Heart left ventricle (tissue), 16 donors: Measurements from ENCODE around the gene MED1. TPM values are rescaled to one million over a fixed set of nuclear protein-coding genes. Genes with fewer than 3 reads are reported as not detected.

ENCODE experiments used
- ATAC-seq, 4 donors: fragments of 200-7000 bp; cut with Tn5 transposase; one replicate each; pipeline ENCODE4 v1.9.1; 2020 to 2022; ENCODE audit warnings: moderate library complexity in 4 of 4, mild to moderate bottlenecking in 3 of 4, moderate number of reproducible peaks in 1 of 4
- DNase-seq, 5 donors: peaks; one replicate each; pipeline ENCODE4 v3.0.0-alpha.2; 2020
- H3K27ac ChIP-seq, 12 donors: fragments of 200-600 bp; sonication (generic) in 4 of 12; one replicate each; pipeline versions ENCODE4 v1.5.0 to v1.8.0; 2016 to 2022; ENCODE audit warnings: mild to moderate bottlenecking in 2 of 12
- H3K27me3 ChIP-seq, 9 donors: fragments of 200-600 bp; sonication (generic) in 2 of 9; one replicate each; pipeline versions ENCODE4 v1.5.1 to v1.8.0; 2016 to 2022; ENCODE audit warnings: mild to moderate bottlenecking in 3 of 9
- H3K36me3 ChIP-seq, 9 donors: fragments of 200-600 bp; sonication (generic) in 2 of 9; one replicate each; pipeline versions ENCODE4 v1.5.0 to v1.8.0; 2018 to 2022; ENCODE audit warnings: mild to moderate bottlenecking in 2 of 9
- H3K4me1 ChIP-seq, 12 donors: fragments of 200-600 bp; sonication (generic) in 4 of 12; one replicate each; pipeline versions ENCODE4 v1.5.0 to v1.8.0; 2016 to 2022; ENCODE audit warnings: mild to moderate bottlenecking in 3 of 12
- H3K4me3 ChIP-seq, 12 donors: fragments of 200-600 bp; sonication (generic) in 4 of 12; one replicate each; pipeline versions ENCODE4 v1.5.0 to v1.8.0; 2017 to 2022; ENCODE audit warnings: mild to moderate bottlenecking in 9 of 12, moderate library complexity in 4 of 12
- H3K9me3 ChIP-seq, 12 donors: fragments of 200-600 bp; sonication (generic) in 4 of 12; one replicate each; pipeline versions ENCODE4 v1.5.0 to v1.8.0; 2016 to 2022; ENCODE audit warnings: mild to moderate bottlenecking in 1 of 12
- CTCF ChIP-seq, 12 donors: fragments of 200-600 bp; sonication (generic) in 4 of 12; IDR thresholded peaks; one replicate each; pipeline versions ENCODE4 v1.5.0 to v1.8.0; 2018 to 2022; ENCODE audit warnings: antibody characterized with exemption in 12 of 12, mild to moderate bottlenecking in 5 of 12
- POLR2A ChIP-seq, 2 donors: fragments of 450-650 bp; IDR thresholded peaks; one replicate each; pipeline ENCODE4 v1.6.1; 2017; ENCODE audit warnings: antibody characterized with exemption in 2 of 2, mild to moderate bottlenecking in 2 of 2, moderate library complexity in 2 of 2
- WGBS, 4 donors: extraction: QIAGEN DNeasy Blood & Tissue Kit in 2 of 4; methylation state at CpG; one replicate each; pipeline versions ENCODE4 v1.1.5 to v1.1.7; 2013 to 2018; 5-methylcytosine and 5-hydroxymethylcytosine counted together
- intact Hi-C, 10 donors: fragments of 100-400 bp; cut with DNase I; formaldehyde crosslinking; loops; one replicate each; pipeline versions ENCODE4 v1.11.1 to v1.14.2; 2022
- polyA plus RNA-seq, 2 donors: library from polyadenylated mRNA; stranded (reverse); fragments of 200-250 nt; gene quantifications; one replicate each; pipeline ENCODE4 v1.2.3, GENCODE V29; 2013
- total RNA-seq, 9 donors: library from RNA; depleted of rRNA in 2 of 9; stranded (reverse); fragments of >200 nt in 2 of 9; fragmentation: NEBNext Ultra II Directional in 3 of 9; extraction: Animal tissue kit (Norgen Biotek cat#: 25700) in 3 of 9; gene quantifications; one replicate each; pipeline versions ENCODE4 v1.1.0 to v1.2.4, GENCODE V29; 2016 to 2023
- donor health status: ischemic (EF 13 %, LVEDD 7.1; RV severe dilation, severe dysfunction).
- donor health status: healthy with polysubstance abuse.
- donor health status: DM: no; HTN: yes; CAD: no.
- donor health status: DM: no; HTN: no; CAD: no.
- donor health status: ischemic (EF 25% LVEDD 6.9; RV normal size, moderate dysfunction).
- donor health status: ischemic (EF 25% LVEDD 5.7; RV mildly dilated, moderate dysfunction).
- donor health status: healthy.
- donor health status: DM: yes; HTN: yes; CAD: no.
- donor health status: ischemic (EF 35%, LVEDD 5.7; RV mildly dilated, moderate dysfunction).
- donor health status: nonischemic (EF 11% LVEDD 7.7; RV severe dilation, severe dysfunction).
- donor health status: DM: yes; HTN: yes; CAD: no.
- donor health status: PGD.
- donor health status: ischemic (EF 29% LVEDD 5.4; RV normal size, mild dysfunction).
- donor health status: nonischemic (EF 23%, LVEDD 6.1; RV moderate dilation, normal function).

The MED1 gene
- total and polyA plus RNA-seq, 11 donors, result 7.2 to 29.4 (median 20.5) TPM

- WGBS, 4 donors, result 51 to 66% (median 54%) methylated on average over 1 of the region's 1 CpG
- TF ChIP-seq CTCF (IDR thresholded peaks at IDR 0.05) (no peak), POLR2A (IDR thresholded peaks at IDR 0.05) (no peak)
- H3K4me1 ChIP-seq, result peaks cover 0 to 38% (median 16%) of the 10 kb centered on the region in 12 donors
- no peak overlapping the region for H3K4me3 ChIP-seq
- peak overlapping the region in 3 of 12 donors; percentile 7 to 51 (median 27) for H3K27ac ChIP-seq
- intact Hi-C loops, result no loop called here
- ATAC-seq (no peak), DNase-seq (no peak)
- no peaks in the 10 kb centered on the region for H3K36me3 ChIP-seq
- H3K9me3 ChIP-seq, result no peaks in the 10 kb centered on the region
- H3K27me3 ChIP-seq, result no peaks in the 10 kb centered on the region
Measured at GRCh38 chr17:39359994-39360393, 91.1 kb downstream of the MED1 start.

GRCh38 chr17:39357986-39358385 is 93.1 kb downstream of the MED1 start:
- DNase-seq (no peak), ATAC-seq (no peak)
- no peak for TF ChIP-seq CTCF (IDR thresholded peaks at IDR 0.05)
- TF ChIP-seq POLR2A (IDR thresholded peaks at IDR 0.05), result no peak
- Histone ChIP-seq H3K27me3 (no peaks in the 10 kb centered on the region), H3K27ac (no peak overlapping the region), H3K4me1 (peaks cover 0 to 33% (median 14%) of the 10 kb centered on the region in 12 donors), H3K4me3 (no peak overlapping the region), H3K36me3 (no peaks in the 10 kb centered on the region), H3K9me3 (no peaks in the 10 kb centered on the region)
- intact Hi-C loops, result no loop called here
- WGBS, 4 donors, result 74 to 93% (median 81%) methylated on average over 3 of the region's 3 CpGs

GRCh38 chr17:39357488-39357887 is 93.6 kb downstream of the MED1 start:
- no peaks in the 10 kb centered on the region for H3K9me3 ChIP-seq
- WGBS, 4 donors, result 84 to 92% (median 88%) methylated on average over 8 of the region's 8 CpGs
- no peak for DNase-seq
- no peak for TF ChIP-seq POLR2A (IDR thresholded peaks at IDR 0.05)
- no peak for TF ChIP-seq CTCF (IDR thresholded peaks at IDR 0.05)
- H3K36me3 ChIP-seq, result no peaks in the 10 kb centered on the region
- no peak overlapping the region for H3K4me3 ChIP-seq
- H3K27me3 ChIP-seq, result no peaks in the 10 kb centered on the region
- intact Hi-C loops, result no loop called here
- peaks cover 0 to 38% (median 15%) of the 10 kb centered on the region in 12 donors for H3K4me1 ChIP-seq
- ATAC-seq, result no peak
- no peak overlapping the region for H3K27ac ChIP-seq

Other genes with a start within 250 kb of the MED1 start
- 1 to 10 TPM in 2 of 9 donors, under 1 TPM in 7; 0.16 to 3.6 (median 0.33) TPM for gene STAC2, start 225.3 kb downstream of the MED1 start, total RNA-seq
- gene STAC2, start 225.3 kb downstream of the MED1 start, polyA plus RNA-seq, result 1 to 10 TPM in 1 of 2 donors, under 1 TPM in 1; 0.76 to 5.3 TPM
- 10 to 100 TPM in 8 of 9 donors, 1 to 10 TPM in 1; 9.7 to 21.9 (median 15.3) TPM for gene FBXL20, start 49.6 kb downstream of the MED1 start, total RNA-seq
- gene FBXL20, start 49.6 kb downstream of the MED1 start, polyA plus RNA-seq, result 1 to 10 TPM; 3.1 to 3.9 TPM
- gene CDK12, start 10.2 kb upstream of the MED1 start, total RNA-seq, result 10 to 100 TPM; 15.8 to 34.3 (median 23.1) TPM
- gene CDK12, start 10.2 kb upstream of the MED1 start, polyA plus RNA-seq, result 10 to 100 TPM in 1 of 2 donors, 1 to 10 TPM in 1; 7.0 to 12.6 TPM
- gene NEUROD2, start 156.7 kb upstream of the MED1 start, total RNA-seq, result not detected
- gene NEUROD2, start 156.7 kb upstream of the MED1 start, polyA plus RNA-seq, result not detected
- gene PPP1R1B, start 175.7 kb upstream of the MED1 start, total RNA-seq, result 1 to 10 TPM in 4 of 9 donors, under 1 TPM in 4, not detected in 1; 0.54 to 5.8 (median 0.88) TPM
- gene PPP1R1B, start 175.7 kb upstream of the MED1 start, polyA plus RNA-seq, result 1 to 10 TPM in 1 of 2 donors, under 1 TPM in 1; 0.61 to 2.5 TPM
- 10 to 100 TPM; 14.1 to 36.5 (median 19.3) TPM for gene STARD3, start 185.9 kb upstream of the MED1 start, total RNA-seq
- gene STARD3, start 185.9 kb upstream of the MED1 start, polyA plus RNA-seq, result 10 to 100 TPM; 24.2 to 57.2 TPM
- 1,000 to 10,000 TPM; 2,428 to 9,343 (median 4,137) TPM for gene TCAP, start 214.1 kb upstream of the MED1 start, total RNA-seq
- gene TCAP, start 214.1 kb upstream of the MED1 start, polyA plus RNA-seq, result 1,000 to 10,000 TPM; 2,028 to 5,784 TPM
- 1 to 10 TPM; 2.4 to 7.9 (median 6.0) TPM for gene PNMT, start 217.2 kb upstream of the MED1 start, total RNA-seq
- 10 to 100 TPM; 13.0 to 15.6 TPM for gene PNMT, start 217.2 kb upstream of the MED1 start, polyA plus RNA-seq
- gene PGAP3, start 236.8 kb upstream of the MED1 start, total RNA-seq, result 10 to 100 TPM in 7 of 9 donors, 1 to 10 TPM in 2; 8.0 to 18.8 (median 13.1) TPM
- gene PGAP3, start 236.8 kb upstream of the MED1 start, polyA plus RNA-seq, result 10 to 100 TPM; 13.3 to 13.8 TPM
- 10 to 100 TPM; 51.4 to 95.1 (median 79.3) TPM for gene ERBB2, start 248.8 kb upstream of the MED1 start, total RNA-seq
- 10 to 100 TPM; 29.7 to 77.4 TPM for gene ERBB2, start 248.8 kb upstream of the MED1 start, polyA plus RNA-seq